ENCODE data around the gene COL1A2.

Gene COL1A2

DNA sequence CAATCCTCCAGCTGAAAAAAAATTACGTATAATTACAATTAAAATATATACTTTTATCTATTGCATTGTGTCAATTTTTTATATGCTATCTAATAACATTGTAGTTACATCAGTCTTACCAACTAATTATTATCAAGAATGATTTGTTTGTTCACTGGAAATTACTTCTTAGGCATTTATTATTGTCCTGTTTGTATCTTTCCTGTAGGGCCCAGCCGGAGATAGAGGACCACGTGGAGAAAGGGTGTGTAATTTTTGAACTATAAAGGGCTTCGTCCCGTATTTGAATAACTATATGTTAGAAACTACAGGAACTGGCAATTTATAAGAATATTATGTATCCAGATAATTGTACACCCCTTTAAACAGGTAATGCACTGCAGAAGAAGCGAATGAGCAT, 4.1 kb downstream of the COL1A2 start:
- TF ChIP-seq, protein P1, sequence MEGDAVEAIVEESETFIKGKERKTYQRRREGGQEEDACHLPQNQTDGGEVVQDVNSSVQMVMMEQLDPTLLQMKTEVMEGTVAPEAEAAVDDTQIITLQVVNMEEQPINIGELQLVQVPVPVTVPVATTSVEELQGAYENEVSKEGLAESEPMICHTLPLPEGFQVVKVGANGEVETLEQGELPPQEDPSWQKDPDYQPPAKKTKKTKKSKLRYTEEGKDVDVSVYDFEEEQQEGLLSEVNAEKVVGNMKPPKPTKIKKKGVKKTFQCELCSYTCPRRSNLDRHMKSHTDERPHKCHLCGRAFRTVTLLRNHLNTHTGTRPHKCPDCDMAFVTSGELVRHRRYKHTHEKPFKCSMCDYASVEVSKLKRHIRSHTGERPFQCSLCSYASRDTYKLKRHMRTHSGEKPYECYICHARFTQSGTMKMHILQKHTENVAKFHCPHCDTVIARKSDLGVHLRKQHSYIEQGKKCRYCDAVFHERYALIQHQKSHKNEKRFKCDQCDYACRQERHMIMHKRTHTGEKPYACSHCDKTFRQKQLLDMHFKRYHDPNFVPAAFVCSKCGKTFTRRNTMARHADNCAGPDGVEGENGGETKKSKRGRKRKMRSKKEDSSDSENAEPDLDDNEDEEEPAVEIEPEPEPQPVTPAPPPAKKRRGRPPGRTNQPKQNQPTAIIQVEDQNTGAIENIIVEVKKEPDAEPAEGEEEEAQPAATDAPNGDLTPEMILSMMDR (IDR thresholded peaks at IDR 0.05; ENCODE audit: low read length) = no peak
- no peak for TF ChIP-seq EZH2phosphoT487 (IDR thresholded peaks at IDR 0.05; ENCODE audit: low read length)
- TF ChIP-seq EZH2 (optimal IDR thresholded peaks at IDR 0.05; ENCODE audit: low read depth, low read length) = no peak
- Histone ChIP-seq H3K4me1 (ENCODE audit: low read length) (0 out of 2 replicates have a peak, but pooled peaks cover 4% of the 10 kb centered on the region), H3K27me3 (replicated peaks; ENCODE audit: insufficient read depth, low read length) (no peaks in the 10 kb centered on the region), H3K4me3 (ENCODE audit: low read length) (no peak overlapping the region), H3K4me2 (ENCODE audit: low read depth, low read length) (no peak overlapping the region), H4K20me1 (ENCODE audit: insufficient read depth, low read length) (no peaks in the 10 kb centered on the region), H3K27ac (ENCODE audit: low read length) (no peak overlapping the region), H3K36me3 (replicated peaks; ENCODE audit: insufficient read depth, low read length) (no peaks in the 10 kb centered on the region), H3K79me2 (ENCODE audit: low read length) (no peaks in the 10 kb centered on the region), H3K9me3 (replicated peaks; ENCODE audit: insufficient read depth, low read length) (no peaks in the 10 kb centered on the region), H2AFZ (ENCODE audit: low read length) (no peak overlapping the region), H3F3A (ENCODE audit: insufficient read depth, low read length) (no peaks in the 10 kb centered on the region), H3K9me2 (replicated peaks; ENCODE audit: insufficient read depth, low read length) (no peaks in the 10 kb centered on the region), H3K9ac (ENCODE audit: low read length) (no peak overlapping the region)
- DNase-seq = no peak

DNA sequence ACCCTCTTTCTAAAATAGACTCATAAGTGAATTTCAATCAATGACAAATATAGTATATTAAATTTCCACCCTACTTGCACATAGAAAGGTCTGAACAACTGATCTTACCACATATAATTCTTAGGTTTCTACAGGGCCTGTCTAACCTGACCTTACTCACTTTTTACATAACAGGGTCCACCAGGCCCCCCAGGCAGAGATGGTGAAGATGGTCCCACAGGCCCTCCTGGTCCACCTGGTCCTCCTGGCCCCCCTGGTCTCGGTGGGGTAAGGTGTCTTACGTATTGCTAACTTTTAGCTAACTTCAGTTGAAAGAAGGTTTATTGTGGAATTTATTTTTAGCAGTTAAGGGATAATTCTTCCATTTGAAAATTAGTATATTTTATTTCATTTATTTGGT, 5.3 kb downstream of the COL1A2 start:
- TF ChIP-seq, protein P1 (IDR thresholded peaks at IDR 0.05; ENCODE audit: low read length) = no peak
- TF ChIP-seq EZH2phosphoT487 (IDR thresholded peaks at IDR 0.05; ENCODE audit: low read length) (no peak), EZH2 (optimal IDR thresholded peaks at IDR 0.05; ENCODE audit: low read depth, low read length) (no peak)
- H3K9me2 ChIP-seq (replicated peaks; ENCODE audit: insufficient read depth, low read length) = no peaks in the 10 kb centered on the region
- H4K20me1 ChIP-seq (ENCODE audit: insufficient read depth, low read length) = no peaks in the 10 kb centered on the region
- DNase-seq = no peak
- H3K27ac ChIP-seq (ENCODE audit: low read length) = no peak overlapping the region
- H3K9ac ChIP-seq (ENCODE audit: low read length) = no peak overlapping the region
- no peak overlapping the region for H3K4me2 ChIP-seq (ENCODE audit: low read depth, low read length)
- no peak overlapping the region for H3K4me3 ChIP-seq (ENCODE audit: low read length)
- H3K9me3 ChIP-seq (replicated peaks; ENCODE audit: insufficient read depth, low read length) = no peaks in the 10 kb centered on the region
- no peaks in the 10 kb centered on the region for H3K27me3 ChIP-seq (replicated peaks; ENCODE audit: insufficient read depth, low read length)
- no peak overlapping the region for H2AFZ ChIP-seq (ENCODE audit: low read length)
- H3K79me2 ChIP-seq (ENCODE audit: low read length) = no peaks in the 10 kb centered on the region
- H3F3A ChIP-seq (ENCODE audit: insufficient read depth, low read length) = no peaks in the 10 kb centered on the region
- no peaks in the 10 kb centered on the region for H3K36me3 ChIP-seq (replicated peaks; ENCODE audit: insufficient read depth, low read length)
- H3K4me1 ChIP-seq (ENCODE audit: low read length) = 0 out of 2 replicates have a peak, but pooled peaks cover under 1% of the 10 kb centered on the region

DNA sequence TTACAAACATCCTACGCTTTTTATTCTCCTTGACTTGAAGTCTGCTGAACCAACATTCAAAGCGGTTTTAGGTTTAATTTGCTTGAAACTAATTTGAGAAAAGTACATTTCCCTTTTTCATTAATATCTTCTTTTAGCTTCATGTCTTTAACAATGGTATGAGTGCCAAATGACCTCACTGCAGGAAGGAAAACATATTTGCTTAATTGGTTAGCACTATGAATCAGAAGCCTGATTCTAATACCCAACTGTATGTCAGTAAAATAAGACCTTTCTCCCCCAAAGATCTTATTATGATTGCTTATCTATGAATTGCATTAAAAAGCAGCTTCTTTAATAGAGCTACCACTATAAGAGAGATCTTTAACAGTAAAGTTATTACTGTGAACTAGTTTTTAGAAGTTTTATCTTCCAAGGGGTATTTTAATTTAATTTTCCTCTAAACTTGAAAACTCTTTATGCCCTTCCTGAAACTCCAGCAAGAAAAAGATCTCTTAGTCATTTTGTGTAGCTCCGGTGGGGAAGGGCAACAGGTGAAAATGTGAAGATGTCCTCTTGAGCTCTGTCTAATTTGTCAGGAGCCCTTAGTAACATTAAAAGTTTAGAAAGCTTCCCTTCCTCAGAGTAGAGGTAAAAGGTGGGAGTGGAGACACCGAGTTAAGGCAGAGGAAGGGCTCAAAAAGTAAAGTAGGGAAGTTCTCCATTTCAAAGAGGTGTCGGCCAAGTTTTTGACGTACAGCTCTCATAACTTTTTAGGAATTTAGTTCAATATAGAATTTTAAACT, 6.1 kb downstream of the COL1A2 start:
- H3K27ac ChIP-seq (ENCODE audit: low read length) = no peak overlapping the region
- H3K9ac ChIP-seq (ENCODE audit: low read length) = no peak overlapping the region
- no peaks in the 10 kb centered on the region for H3K79me2 ChIP-seq (ENCODE audit: low read length)
- no peak for TF ChIP-seq EZH2 (optimal IDR thresholded peaks at IDR 0.05; ENCODE audit: low read depth, low read length)
- TF ChIP-seq, protein P1 (IDR thresholded peaks at IDR 0.05; ENCODE audit: low read length) = no peak
- no peak for TF ChIP-seq EZH2phosphoT487 (IDR thresholded peaks at IDR 0.05; ENCODE audit: low read length)
- no peaks in the 10 kb centered on the region for H3F3A ChIP-seq (ENCODE audit: insufficient read depth, low read length)
- H2AFZ ChIP-seq (ENCODE audit: low read length) = no peak overlapping the region
- H3K9me2 ChIP-seq (replicated peaks; ENCODE audit: insufficient read depth, low read length) = no peaks in the 10 kb centered on the region
- no peak for DNase-seq
- no peaks in the 10 kb centered on the region for H3K27me3 ChIP-seq (replicated peaks; ENCODE audit: insufficient read depth, low read length)
- no peaks in the 10 kb centered on the region for H3K9me3 ChIP-seq (replicated peaks; ENCODE audit: insufficient read depth, low read length)
- H3K36me3 ChIP-seq (replicated peaks; ENCODE audit: insufficient read depth, low read length) = no peaks in the 10 kb centered on the region
- H3K4me2 ChIP-seq (ENCODE audit: low read depth, low read length) = no peak overlapping the region
- no peaks in the 10 kb centered on the region for H4K20me1 ChIP-seq (ENCODE audit: insufficient read depth, low read length)
- H3K4me1 ChIP-seq (ENCODE audit: low read length) = no peaks in the 10 kb centered on the region
- no peak overlapping the region for H3K4me3 ChIP-seq (ENCODE audit: low read length)

Data from MM.1S (cell line).